GM23248 (cell line): ENCODE results near the gene CLPTM1L.

ENCODE experiments used
- EZH2 ChIP-seq: fragments of 200-600 bp; sonication (generic); IDR thresholded peaks from 2 replicates; pipeline ENCODE4 v1.6.1; 2018; ENCODE audit warnings: antibody characterized with exemption, mild to moderate bottlenecking; ENCODE audit not compliant: insufficient read depth, poor library complexity, severe bottlenecking
- EZH2phosphoT487 ChIP-seq: fragments of 200-600 bp; sonication (generic); IDR thresholded peaks from 2 replicates; pipeline ENCODE4 v1.6.1; 2018; ENCODE audit warnings: antibody characterized with exemption, moderate library complexity, mild to moderate bottlenecking, low read depth; ENCODE audit not compliant: insufficient read depth

DNA sequence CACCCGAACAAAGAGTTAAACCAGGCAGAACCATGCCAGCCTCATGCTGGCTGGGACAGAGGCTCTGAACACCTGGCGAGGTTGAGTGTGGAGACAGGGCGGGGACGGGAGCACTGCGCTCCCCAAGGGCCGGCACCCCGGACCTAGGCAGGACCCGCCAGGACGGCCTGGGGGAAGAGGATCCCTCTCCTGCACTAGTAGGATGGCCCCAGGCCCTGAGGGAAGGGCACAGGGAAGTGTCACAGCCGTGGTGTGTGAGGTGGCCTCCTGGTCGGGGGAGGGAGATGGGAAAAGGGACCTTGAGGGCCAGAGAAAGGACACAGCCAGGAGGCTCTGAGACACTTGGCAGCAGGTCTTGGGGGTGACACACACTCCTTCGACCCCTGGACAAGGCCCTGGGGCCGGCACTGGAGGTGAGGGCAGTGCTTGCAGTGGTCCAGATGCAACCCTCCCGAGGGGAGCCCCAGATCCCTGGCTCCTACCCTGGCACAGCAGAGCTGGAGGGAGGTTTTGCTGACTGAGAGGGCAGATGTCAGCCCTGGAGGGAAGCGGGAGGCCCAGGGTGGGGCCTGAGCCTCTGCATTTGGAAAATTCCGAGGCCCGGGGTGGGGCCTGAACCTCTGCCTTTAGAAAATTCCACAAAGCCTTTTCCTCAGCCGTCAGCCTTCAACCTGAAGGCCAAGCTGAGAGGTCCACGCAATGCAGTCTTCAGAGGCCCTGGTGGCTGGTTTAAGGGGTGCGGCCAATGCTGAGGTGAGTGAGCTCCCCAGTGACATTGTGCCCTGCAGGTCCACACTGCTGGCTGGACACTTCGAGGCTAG, 25.3 kb downstream of the CLPTM1L start:
- TF ChIP-seq EZH2 = no peak
- TF ChIP-seq EZH2phosphoT487 = no peak
